IPS DF 4.7 (cell line): Measurements from ENCODE around the gene SPATA24.
A peak's percentile ranks its signal among the peaks of the same experiment; 100 is the strongest.
"Not testable (repeated sequence)": the region's sequence is repeated elsewhere in the genome, so short reads cannot be mapped to it uniquely, and the experiment has no call there.

Experiments used
- DNase-seq: peaks from one replicate; pipeline ENCODE4 v3.0.0-alpha.2; 2013; ENCODE audit warnings: low spot score; ENCODE audit errors: extremely low read depth

The SPATA24 gene

DNA sequence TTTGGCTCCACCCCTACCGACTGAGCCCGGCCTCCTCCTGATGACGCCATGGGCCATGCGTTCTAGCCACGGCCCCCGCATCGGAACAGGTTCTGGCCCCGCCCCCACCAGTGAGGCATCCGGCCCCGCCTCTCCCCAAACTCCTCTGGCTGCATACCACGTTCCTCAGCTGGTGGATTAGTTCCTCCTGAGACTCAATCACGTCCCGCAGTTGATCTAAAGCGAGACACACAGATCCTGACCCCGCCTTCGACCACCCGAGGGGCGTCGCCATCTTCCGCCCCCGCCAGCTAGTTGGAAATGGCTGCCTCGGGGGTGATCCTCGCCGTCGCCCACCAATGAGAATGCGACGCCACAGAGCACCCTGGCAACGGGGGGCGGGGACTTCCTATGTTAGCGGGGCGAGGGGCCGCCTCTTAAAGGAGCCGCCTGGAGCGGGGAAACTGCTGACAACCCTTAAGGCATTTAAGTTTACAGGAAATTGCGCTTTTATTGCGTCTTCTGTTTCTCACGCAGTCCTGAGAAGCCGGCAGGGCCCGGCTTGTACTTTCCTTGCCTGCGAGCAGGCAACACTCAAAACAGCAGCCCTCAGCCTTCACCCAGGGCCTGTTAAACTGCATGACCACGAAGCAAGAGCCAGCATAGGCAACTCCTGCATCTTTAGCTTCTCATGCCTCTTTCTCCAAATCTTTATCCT, at the start of gene SPATA24:
Gene SPATA24 (minus strand): TSS at position 303 of the 697 bp plus-strand sequence. CDS start 29 bp downstream, at position 274.
- DNase-seq, result no peak

DNA sequence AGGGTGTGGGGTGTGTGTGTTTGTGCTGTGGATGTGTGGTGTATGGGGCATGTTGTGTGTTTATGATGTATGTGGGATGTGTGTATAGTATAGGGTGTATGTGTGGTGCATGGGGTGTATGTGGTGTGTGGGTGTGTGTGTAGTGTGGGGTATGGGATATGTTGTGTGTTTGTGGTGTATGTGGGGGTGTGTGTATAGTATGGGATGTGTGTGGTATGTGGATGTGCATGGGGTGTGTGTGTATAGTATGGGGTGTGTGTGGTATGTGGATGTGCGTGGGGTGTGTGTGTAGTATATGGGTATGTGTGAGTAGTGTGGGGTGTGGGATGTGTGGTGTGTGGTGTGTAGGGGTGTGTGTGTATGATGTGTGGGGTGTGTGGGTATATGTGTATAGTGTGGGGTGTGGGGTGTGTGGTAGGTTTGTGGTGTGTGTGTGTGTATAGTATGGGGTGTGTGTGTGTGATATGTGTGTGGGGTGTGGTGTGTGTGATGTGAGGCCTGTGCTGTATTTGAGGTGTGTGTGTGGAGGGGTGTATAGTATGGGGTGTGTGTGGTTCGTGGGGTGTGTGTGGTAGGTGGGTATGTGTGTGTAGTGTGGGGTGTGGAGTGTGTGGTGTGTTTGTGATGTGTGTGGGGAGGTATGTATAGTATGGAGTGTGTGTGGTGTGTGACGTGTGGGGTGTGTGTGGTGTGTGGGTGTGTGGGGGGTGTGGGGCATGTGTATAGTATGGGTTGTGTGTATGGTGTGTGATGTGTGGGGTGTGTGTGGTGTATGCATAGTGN, 48.2 kb upstream of the SPATA24 start:
- no peak for DNase-seq

DNA sequence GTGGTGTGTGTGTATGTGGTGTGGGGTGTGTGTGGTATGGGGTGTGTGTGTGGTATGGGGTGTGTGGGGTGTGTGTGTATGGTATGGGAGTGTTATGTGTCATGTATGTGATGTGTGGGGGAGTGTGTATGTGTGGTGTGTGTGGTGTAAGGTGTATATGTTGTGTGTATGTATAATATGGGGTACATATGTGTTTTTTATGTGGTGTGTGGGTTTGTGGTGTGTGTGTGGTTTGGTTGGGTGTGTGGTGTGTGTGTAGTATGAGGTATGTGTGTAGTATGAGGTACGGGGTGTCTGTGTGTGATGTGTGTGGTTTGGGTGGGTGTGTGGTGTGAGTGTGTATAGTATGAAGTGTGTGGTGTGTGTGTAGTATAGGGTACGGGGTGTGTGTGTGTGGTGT, 47.3 kb upstream of the SPATA24 start:
- DNase-seq, result no peak

- DNase-seq, result no peak
Observed at GRCh38 chr5:139446956-139447779, 43.3 kb upstream of the SPATA24 start.

- DNase-seq, result no peak
Observed at GRCh38 chr5:139445325-139446170, 41.7 kb upstream of the SPATA24 start.

- no peak for DNase-seq
Observed at GRCh38 chr5:139443831-139444453, 40.1 kb upstream of the SPATA24 start.

GRCh38 chr5:139440416-139440815, 36.5 kb upstream of the SPATA24 start:
- not testable (repeated sequence) for DNase-seq

DNA sequence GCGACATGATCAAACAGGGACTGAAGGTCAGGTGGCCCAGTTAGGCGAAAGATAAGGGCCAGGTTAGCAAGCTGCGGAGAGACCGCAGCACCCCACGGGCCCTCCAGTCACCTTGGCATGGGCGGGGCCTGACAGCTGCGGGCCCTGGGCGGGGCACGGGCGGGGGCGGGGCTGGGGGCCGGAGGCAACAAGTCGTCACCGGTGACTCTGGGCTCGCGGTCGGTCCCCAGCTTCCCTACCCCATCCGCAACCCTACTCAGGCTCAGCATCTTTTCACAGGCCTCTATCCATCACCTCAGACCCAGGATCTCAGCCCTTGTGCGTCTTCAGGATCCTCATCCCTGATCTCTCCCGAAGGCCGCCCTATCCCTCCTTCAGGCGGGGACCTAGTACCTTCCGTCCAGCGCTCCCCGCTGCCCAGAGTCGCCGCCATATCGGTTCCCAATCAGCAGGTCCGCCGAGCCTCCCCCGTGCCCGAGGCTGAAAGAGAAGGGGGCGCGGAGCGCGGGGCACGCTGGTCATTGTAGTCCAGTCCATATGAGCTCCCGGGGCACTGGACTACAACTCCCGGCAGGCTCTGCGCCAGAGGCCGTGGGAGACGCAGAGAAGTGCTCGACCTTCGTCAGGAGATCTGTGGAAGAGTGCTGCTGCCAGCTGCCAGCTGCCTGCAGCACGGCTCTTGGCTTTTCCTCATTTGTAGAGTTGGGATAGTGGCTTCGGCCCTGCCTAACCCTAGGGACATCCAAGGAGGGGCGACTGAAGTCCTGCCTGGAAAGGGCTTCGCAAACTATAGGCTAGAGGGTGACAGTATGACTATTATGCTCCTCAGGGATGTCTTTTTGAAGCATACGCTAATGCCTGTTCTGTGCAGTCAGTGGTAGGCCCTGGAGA, 35.4 kb upstream of the SPATA24 start, which contains the start of gene DNAJC18:
Gene DNAJC18 (minus strand): TSS at position 513 of the 891 bp plus-strand sequence. CDS start 80 bp downstream, at position 433.
- peak; percentile 74 for DNase-seq

DNA sequence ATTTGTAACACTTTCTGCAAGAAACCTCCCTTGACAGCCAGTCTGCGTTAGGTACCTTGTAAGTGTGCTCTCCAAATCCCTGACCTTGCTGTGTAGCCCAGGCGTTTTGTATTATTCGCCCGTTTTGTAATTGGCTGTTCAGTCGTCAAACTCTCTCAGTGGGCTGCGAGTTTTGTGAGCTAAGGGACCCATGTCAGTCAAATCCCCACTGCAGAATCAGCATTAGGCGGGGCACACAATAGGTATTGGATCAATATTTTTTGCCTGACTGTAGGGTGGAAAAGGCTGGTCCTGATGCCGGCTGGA, 34.8 kb upstream of the SPATA24 start:
- no peak for DNase-seq

- no peak for DNase-seq
Observed at GRCh38 chr5:139435676-139436075, 31.8 kb upstream of the SPATA24 start.

- no peak for DNase-seq
Observed at GRCh38 chr5:139431706-139432105, 27.8 kb upstream of the SPATA24 start.

GRCh38 chr5:139430015-139430414, 26.1 kb upstream of the SPATA24 start:
- no peak for DNase-seq

- no peak for DNase-seq
Observed at GRCh38 chr5:139426203-139426885, 22.5 kb upstream of the SPATA24 start.

DNA sequence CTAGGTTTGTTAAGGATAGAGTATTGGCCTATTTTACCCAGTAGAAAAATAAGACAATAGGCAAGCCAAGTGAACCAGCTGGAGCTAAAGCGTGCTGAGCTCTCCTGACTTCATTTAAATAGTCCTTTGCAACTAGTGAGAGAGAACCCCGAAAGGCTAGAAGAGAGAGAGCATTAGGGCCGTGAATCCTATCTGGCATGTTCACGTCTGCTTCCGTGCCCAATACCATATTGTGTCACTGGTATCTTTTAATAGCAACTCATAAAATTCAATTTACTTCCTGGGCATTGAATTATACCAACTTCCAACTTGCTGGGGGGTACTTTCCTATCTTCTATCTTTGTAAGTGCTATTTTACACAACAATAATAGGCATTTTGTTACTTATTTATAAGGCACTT, 21.6 kb upstream of the SPATA24 start:
- no peak for DNase-seq

- peak; percentile 38 for DNase-seq
Observed at GRCh38 chr5:139422307-139422893, 18.5 kb upstream of the SPATA24 start.

DNA sequence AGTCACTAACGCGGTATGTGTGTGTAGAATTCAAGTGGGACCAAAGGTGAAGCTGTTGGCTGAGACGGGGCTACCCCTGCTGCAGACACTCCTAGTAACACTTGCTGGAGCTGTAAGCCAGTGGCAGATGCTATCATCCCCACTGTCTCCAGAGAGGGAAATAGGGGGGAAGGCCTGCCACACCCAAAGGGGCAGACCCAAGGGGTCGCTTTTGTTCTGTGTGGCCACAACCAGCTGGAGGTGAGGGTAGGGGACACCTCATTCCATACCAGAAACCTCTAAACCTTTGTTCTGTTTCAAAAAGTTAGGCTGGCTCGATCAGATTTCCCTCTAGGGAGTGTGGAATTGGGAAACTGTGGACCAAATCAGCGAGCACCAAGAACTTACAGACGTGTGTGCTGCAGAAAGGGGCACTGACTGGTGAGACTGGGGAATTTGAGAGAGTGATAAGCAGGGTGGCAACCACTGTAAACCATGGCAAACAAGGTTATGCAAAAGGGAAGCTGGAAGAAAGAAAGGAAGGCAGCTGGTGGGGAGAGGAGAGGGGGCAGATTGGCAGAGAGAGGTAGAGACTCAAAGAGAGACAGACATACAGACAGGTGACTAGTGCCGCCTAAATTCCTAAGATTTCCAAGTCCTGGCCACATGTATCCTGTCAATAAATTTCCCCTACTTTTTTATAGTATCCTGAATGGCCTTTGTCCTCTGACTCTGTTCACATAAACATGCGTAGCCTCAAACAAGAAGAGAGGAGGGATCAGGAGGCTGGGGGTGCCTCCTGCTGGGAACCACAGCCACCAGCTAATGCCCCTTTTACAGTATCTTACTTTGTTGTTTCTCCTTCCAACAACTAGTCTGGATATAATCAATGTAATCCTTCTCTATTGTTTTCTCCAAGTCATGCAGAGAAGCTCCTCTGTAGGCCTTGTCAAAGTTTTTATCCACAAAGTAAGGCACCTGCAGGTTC, 15.6 kb upstream of the SPATA24 start:
- DNase-seq, result no peak

GRCh38 chr5:139418793-139419192, 14.9 kb upstream of the SPATA24 start:
- no peak for DNase-seq
